Measurements from ENCODE around the gene PORCN. TPM values are rescaled to one million over a fixed set of nuclear protein-coding genes. Genes with fewer than 3 reads are reported as not detected.

Gene PORCN
- total RNA-seq, 1 donor from 2014 or later, result 33.4 TPM

DNA sequence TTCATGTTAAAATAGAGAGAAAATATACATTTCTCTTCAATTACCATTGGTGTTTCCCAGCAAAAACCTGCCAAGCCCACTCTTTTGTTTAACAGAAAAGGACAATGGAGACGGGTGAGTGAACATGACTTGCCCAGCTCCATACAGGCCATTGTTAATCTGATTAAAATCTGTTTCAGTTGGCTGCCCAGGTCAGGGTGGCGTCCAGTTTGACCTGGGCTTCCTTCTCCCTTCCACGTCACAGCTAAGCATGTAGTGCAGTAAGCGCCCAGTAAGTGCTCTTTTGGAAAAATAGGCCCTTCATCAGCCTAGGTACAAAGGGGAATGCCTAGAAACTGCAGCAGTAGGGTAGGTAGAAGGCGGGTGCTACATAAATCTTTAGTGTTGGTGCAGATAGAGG, 1.5 kb upstream of the PORCN start:
- no peak overlapping the region for H3K4me3 ChIP-seq (ENCODE audit: low read depth, low read length)
- TF ChIP-seq, protein P1, sequence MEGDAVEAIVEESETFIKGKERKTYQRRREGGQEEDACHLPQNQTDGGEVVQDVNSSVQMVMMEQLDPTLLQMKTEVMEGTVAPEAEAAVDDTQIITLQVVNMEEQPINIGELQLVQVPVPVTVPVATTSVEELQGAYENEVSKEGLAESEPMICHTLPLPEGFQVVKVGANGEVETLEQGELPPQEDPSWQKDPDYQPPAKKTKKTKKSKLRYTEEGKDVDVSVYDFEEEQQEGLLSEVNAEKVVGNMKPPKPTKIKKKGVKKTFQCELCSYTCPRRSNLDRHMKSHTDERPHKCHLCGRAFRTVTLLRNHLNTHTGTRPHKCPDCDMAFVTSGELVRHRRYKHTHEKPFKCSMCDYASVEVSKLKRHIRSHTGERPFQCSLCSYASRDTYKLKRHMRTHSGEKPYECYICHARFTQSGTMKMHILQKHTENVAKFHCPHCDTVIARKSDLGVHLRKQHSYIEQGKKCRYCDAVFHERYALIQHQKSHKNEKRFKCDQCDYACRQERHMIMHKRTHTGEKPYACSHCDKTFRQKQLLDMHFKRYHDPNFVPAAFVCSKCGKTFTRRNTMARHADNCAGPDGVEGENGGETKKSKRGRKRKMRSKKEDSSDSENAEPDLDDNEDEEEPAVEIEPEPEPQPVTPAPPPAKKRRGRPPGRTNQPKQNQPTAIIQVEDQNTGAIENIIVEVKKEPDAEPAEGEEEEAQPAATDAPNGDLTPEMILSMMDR (IDR thresholded peaks at IDR 0.05; ENCODE audit: insufficient read depth, low read length, severe bottlenecking), result no peak
- DNase-seq (ENCODE audit: low read depth) (no peak), FAIRE-seq (no peak)
- peaks cover 2% of the 10 kb centered on the region for H3K36me3 ChIP-seq (ENCODE audit: control insufficient read depth, insufficient read depth, low read length)
- H3K27me3 ChIP-seq (ENCODE audit: control insufficient read depth, insufficient read depth, low read length), result no peaks in the 10 kb centered on the region

GRCh38 chrX:48509245-48509590, 426 bp downstream of the PORCN start:
- Histone ChIP-seq H3K27me3 (ENCODE audit: control insufficient read depth, insufficient read depth, low read length) (no peaks in the 10 kb centered on the region), H3K36me3 (ENCODE audit: control insufficient read depth, insufficient read depth, low read length) (peaks cover 2% of the 10 kb centered on the region), H3K4me3 (ENCODE audit: low read depth, low read length) (peak overlapping the region; percentile 73)
- FAIRE-seq (no peak), DNase-seq (ENCODE audit: low read depth) (no peak)
- TF ChIP-seq, protein P1 (IDR thresholded peaks at IDR 0.05; ENCODE audit: insufficient read depth, low read length, severe bottlenecking), result no peak

DNA sequence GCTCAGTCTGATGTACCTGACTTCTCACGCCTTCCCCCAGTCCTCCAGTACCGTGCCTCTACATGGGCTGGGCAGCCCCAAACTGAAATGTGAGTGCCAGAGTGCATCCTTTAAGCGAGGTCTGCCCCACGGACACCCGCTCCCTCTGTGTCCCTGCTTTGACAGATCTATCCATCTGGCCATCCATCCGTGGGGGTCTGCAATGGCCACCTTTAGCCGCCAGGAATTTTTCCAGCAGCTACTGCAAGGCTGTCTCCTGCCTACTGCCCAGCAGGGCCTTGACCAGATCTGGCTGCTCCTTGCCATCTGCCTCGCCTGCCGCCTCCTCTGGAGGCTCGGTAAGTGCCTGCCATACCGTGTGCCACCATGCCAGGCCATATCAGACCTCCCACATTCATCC, 827 bp downstream of the PORCN start:
- Histone ChIP-seq H3K4me3 (ENCODE audit: low read depth, low read length) (peak overlapping the region; percentile 73), H3K27me3 (ENCODE audit: control insufficient read depth, insufficient read depth, low read length) (no peaks in the 10 kb centered on the region), H3K36me3 (ENCODE audit: control insufficient read depth, insufficient read depth, low read length) (peaks cover 2% of the 10 kb centered on the region)
- DNase-seq (ENCODE audit: low read depth) (no peak), FAIRE-seq (no peak)
- TF ChIP-seq, protein P1 (IDR thresholded peaks at IDR 0.05; ENCODE audit: insufficient read depth, low read length, severe bottlenecking), result no peak

DNA sequence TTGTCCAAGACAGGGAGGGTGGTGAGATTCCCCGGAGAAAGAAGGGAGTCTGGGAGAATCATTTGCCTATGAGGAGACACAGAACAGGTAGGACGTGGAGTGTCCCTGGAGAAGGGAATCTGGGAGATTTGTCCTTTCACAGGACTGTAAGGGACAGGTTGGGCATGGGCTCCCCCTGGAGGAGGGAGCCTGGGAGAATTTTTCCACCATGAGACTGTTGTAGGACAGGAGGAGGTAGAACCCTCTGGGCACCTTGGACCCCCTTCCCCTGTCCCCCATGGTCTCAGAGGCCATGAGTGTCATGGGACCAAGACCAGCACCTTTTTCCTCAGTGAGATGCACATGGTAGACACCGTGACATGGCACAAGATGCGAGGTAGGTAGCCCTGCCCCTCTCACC, 2.8 kb downstream of the PORCN start:
- peaks cover 6% of the 10 kb centered on the region for H3K36me3 ChIP-seq (ENCODE audit: control insufficient read depth, insufficient read depth, low read length)
- TF ChIP-seq, protein P1 (IDR thresholded peaks at IDR 0.05; ENCODE audit: insufficient read depth, low read length, severe bottlenecking), result peak; percentile 48
- H3K4me3 ChIP-seq (ENCODE audit: low read depth, low read length), result no peak overlapping the region
- FAIRE-seq (no peak), DNase-seq (ENCODE audit: low read depth) (no peak)
- no peaks in the 10 kb centered on the region for H3K27me3 ChIP-seq (ENCODE audit: control insufficient read depth, insufficient read depth, low read length)

GRCh38 chrX:48512371-48512935, 3.7 kb downstream of the PORCN start:
- TF ChIP-seq, protein P1 (IDR thresholded peaks at IDR 0.05; ENCODE audit: insufficient read depth, low read length, severe bottlenecking), result no peak
- FAIRE-seq (no peak), DNase-seq (ENCODE audit: low read depth) (no peak)
- no peak overlapping the region for H3K4me3 ChIP-seq (ENCODE audit: low read depth, low read length)
- peaks cover 8% of the 10 kb centered on the region for H3K36me3 ChIP-seq (ENCODE audit: control insufficient read depth, insufficient read depth, low read length)
- H3K27me3 ChIP-seq (ENCODE audit: control insufficient read depth, insufficient read depth, low read length), result no peaks in the 10 kb centered on the region

DNA sequence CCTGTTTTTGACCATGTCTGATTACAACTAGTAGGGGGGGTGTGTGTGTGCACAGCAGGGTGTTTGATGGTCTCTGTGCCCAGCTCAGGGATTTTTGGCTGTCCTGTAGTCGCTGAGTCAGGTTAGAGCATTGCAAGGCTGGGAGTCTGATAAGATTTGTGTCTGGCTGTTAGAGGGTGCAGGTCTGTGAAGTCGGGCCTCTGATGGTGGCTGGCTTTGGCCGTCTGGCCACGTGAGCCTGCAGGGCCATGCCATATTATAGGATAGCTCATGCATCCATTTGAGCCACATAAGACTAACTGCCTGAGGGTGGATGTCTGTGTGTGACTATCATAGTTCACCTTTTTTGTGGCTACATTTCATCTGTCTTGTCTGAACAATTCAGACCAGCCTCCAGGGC, 4.9 kb downstream of the PORCN start:
- DNase-seq (ENCODE audit: low read depth) (no peak), FAIRE-seq (no peak)

More for the DNA sequence above, 4.9 kb downstream of the PORCN start:
- Histone ChIP-seq H3K27me3 (ENCODE audit: control insufficient read depth, insufficient read depth, low read length) (no peaks in the 10 kb centered on the region), H3K36me3 (ENCODE audit: control insufficient read depth, insufficient read depth, low read length) (peaks cover 8% of the 10 kb centered on the region), H3K4me3 (ENCODE audit: low read depth, low read length) (no peak overlapping the region)
- TF ChIP-seq, protein P1 (IDR thresholded peaks at IDR 0.05; ENCODE audit: insufficient read depth, low read length, severe bottlenecking), result no peak

All from bronchial epithelial cell (primary cell).